Measurements from ENCODE around the gene FAM221B.

The FAM221B gene

GRCh38 chr9:35867538-35867937 lies 39.0 kb upstream of the FAM221B start:
- H3K4me3 ChIP-seq (ENCODE audit: insufficient read depth, low read length, poor library complexity, severe bottlenecking) = no peak overlapping the region
- H3K27me3 ChIP-seq (ENCODE audit: low read length) = no peaks in the 10 kb centered on the region
- H2AFZ ChIP-seq (ENCODE audit: low read depth, low read length, severe bottlenecking) = no peak overlapping the region
- no peaks in the 10 kb centered on the region for H3K9me3 ChIP-seq (ENCODE audit: insufficient read depth, low read length)
- H3K79me2 ChIP-seq (ENCODE audit: insufficient read depth, low read length) = no peaks in the 10 kb centered on the region
- no peak overlapping the region for H3K4me2 ChIP-seq (ENCODE audit: low read depth, low read length, poor library complexity, severe bottlenecking)
- H3K9me2 ChIP-seq (replicated peaks; ENCODE audit: insufficient read depth, low read length) = no peaks in the 10 kb centered on the region
- TF ChIP-seq CTCF (IDR thresholded peaks at IDR 0.05; ENCODE audit: insufficient read depth, low read length, poor library complexity, severe bottlenecking) (no peak), EZH2phosphoT487 (conservative IDR thresholded peaks at IDR 0.05; ENCODE audit: low read length) (no peak)
- H3F3A ChIP-seq (ENCODE audit: insufficient read depth) = no peaks in the 10 kb centered on the region
- H4K20me1 ChIP-seq (ENCODE audit: low read depth, low read length) = no peaks in the 10 kb centered on the region
- no peak overlapping the region for H3K27ac ChIP-seq (ENCODE audit: low read depth, low read length)
- H3K36me3 ChIP-seq (ENCODE audit: low read length) = no peaks in the 10 kb centered on the region
- H3K9ac ChIP-seq (ENCODE audit: low read length) = no peak overlapping the region

- TF ChIP-seq EZH2phosphoT487 (conservative IDR thresholded peaks at IDR 0.05; ENCODE audit: low read length) = no peak
- no peak for TF ChIP-seq CTCF (IDR thresholded peaks at IDR 0.05; ENCODE audit: insufficient read depth, low read length, poor library complexity, severe bottlenecking)
- no peaks in the 10 kb centered on the region for H3K9me3 ChIP-seq (ENCODE audit: insufficient read depth, low read length)
Measured at GRCh38 chr9:35864695-35865255, 36.2 kb upstream of the FAM221B start.

GRCh38 chr9:35863583-35863982 lies 35.1 kb upstream of the FAM221B start:
- H3K79me2 ChIP-seq (ENCODE audit: insufficient read depth, low read length) = no peaks in the 10 kb centered on the region
- no peak overlapping the region for H3K4me3 ChIP-seq (ENCODE audit: insufficient read depth, low read length, poor library complexity, severe bottlenecking)
- no peak overlapping the region for H3K9ac ChIP-seq (ENCODE audit: low read length)
- H3K27me3 ChIP-seq (ENCODE audit: low read length) = no peaks in the 10 kb centered on the region
- no peaks in the 10 kb centered on the region for H4K20me1 ChIP-seq (ENCODE audit: low read depth, low read length)
- H3K27ac ChIP-seq (ENCODE audit: low read depth, low read length) = no peak overlapping the region
- H3F3A ChIP-seq (ENCODE audit: insufficient read depth) = no peaks in the 10 kb centered on the region
- no peaks in the 10 kb centered on the region for H3K9me2 ChIP-seq (replicated peaks; ENCODE audit: insufficient read depth, low read length)
- H3K9me3 ChIP-seq (ENCODE audit: insufficient read depth, low read length) = no peaks in the 10 kb centered on the region
- H3K4me2 ChIP-seq (ENCODE audit: low read depth, low read length, poor library complexity, severe bottlenecking) = no peak overlapping the region
- no peak for TF ChIP-seq CTCF (IDR thresholded peaks at IDR 0.05; ENCODE audit: insufficient read depth, low read length, poor library complexity, severe bottlenecking)
- no peak for TF ChIP-seq EZH2phosphoT487 (conservative IDR thresholded peaks at IDR 0.05; ENCODE audit: low read length)
- no peak overlapping the region for H2AFZ ChIP-seq (ENCODE audit: low read depth, low read length, severe bottlenecking)
- H3K36me3 ChIP-seq (ENCODE audit: low read length) = no peaks in the 10 kb centered on the region

More at GRCh38 chr9:35864695-35865255, 36.2 kb upstream of the FAM221B start:
- no peak overlapping the region for H3K27ac ChIP-seq (ENCODE audit: low read depth, low read length)
- no peaks in the 10 kb centered on the region for H3K79me2 ChIP-seq (ENCODE audit: insufficient read depth, low read length)
- H3K4me3 ChIP-seq (ENCODE audit: insufficient read depth, low read length, poor library complexity, severe bottlenecking) = no peak overlapping the region
- no peaks in the 10 kb centered on the region for H3K27me3 ChIP-seq (ENCODE audit: low read length)
- H3K9ac ChIP-seq (ENCODE audit: low read length) = no peak overlapping the region
- no peaks in the 10 kb centered on the region for H4K20me1 ChIP-seq (ENCODE audit: low read depth, low read length)
- H3K4me2 ChIP-seq (ENCODE audit: low read depth, low read length, poor library complexity, severe bottlenecking) = no peak overlapping the region
- no peaks in the 10 kb centered on the region for H3K36me3 ChIP-seq (ENCODE audit: low read length)
- no peak overlapping the region for H2AFZ ChIP-seq (ENCODE audit: low read depth, low read length, severe bottlenecking)
- H3F3A ChIP-seq (ENCODE audit: insufficient read depth) = no peaks in the 10 kb centered on the region
- no peaks in the 10 kb centered on the region for H3K9me2 ChIP-seq (replicated peaks; ENCODE audit: insufficient read depth, low read length)
